ENCODE measurements around the gene ADO. TPM values are rescaled to one million over a fixed set of nuclear protein-coding genes. Genes with fewer than 3 reads are reported as not detected.

The ADO gene
- total and polyA plus RNA-seq, 2 donors (not counting 3 experiments of a cell fraction or from before 2014, with no cell fraction given), result 6.5 to 14.5 TPM

DNA sequence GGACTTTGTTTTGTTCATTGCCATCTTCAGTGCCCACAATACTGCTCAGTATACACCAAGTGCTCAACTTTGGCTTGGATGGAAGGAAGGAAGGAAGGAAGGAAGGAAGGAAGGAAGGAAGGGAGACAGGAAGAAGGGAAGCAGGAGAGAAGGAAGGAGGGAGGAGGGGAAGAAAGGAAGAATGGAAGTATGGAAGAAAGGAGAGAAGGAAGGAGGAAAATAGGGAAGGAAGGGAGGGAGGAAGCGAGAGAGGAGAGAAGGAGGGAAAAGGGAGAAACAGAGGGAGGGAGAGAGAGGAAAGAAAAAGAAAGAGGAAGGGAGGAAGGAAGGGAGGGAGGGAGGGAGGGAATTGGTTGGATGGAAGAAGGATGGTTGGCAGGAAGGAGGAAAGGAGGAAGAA is 49.6 kb upstream of the ADO start:
- Histone ChIP-seq H4K20me1 (replicated peaks; ENCODE audit: control insufficient read depth, extremely low read depth, insufficient read depth, low read length) (no peaks in the 10 kb centered on the region), H3K9ac (replicated peaks; ENCODE audit: extremely low read depth, insufficient read depth, low read length) (no peak overlapping the region), H3K4me2 (ENCODE audit: insufficient read depth, low read length) (no peak overlapping the region), H3K79me2 (ENCODE audit: control insufficient read depth, insufficient read depth, low read length) (no peaks in the 10 kb centered on the region), H3K27me3 (ENCODE audit: control insufficient read depth in 2 of 2, insufficient read depth in 2 of 2, low read length in 2 of 2) (peaks cover 0 to 14% of the 10 kb centered on the region in 2 experiments), H3K4me1 (ENCODE audit: control insufficient read depth, extremely low read depth, insufficient read depth, low read length) (peaks cover 2% of the 10 kb centered on the region), H3K4me3 (replicated peaks in 1 of 3; ENCODE audit: insufficient read depth in 1 of 3, low read depth in 1 of 3, low read length in 3 of 3) (no peak overlapping the region), H2AFZ (ENCODE audit: low read depth, low read length) (no peak overlapping the region), H3K27ac (ENCODE audit: insufficient read depth, low read depth, low read length) (no peak overlapping the region), H3K9me1 (replicated peaks; ENCODE audit: control insufficient read depth, extremely low read depth, insufficient read depth, low read length) (no peaks in the 10 kb centered on the region), H3K9me3 (replicated peaks; ENCODE audit: control insufficient read depth, insufficient read depth, low read length) (no peaks in the 10 kb centered on the region), H3K36me3 (ENCODE audit: control insufficient read depth in 2 of 2, extremely low read depth in 1 of 2, insufficient read depth in 2 of 2, low read length in 2 of 2) (no peaks in the 10 kb centered on the region)
- FAIRE-seq, result no peak
- dilution Hi-C loops (cut with MboI; ENCODE audit: extremely low pct_ligation_motif_present, low sequenced_read_pairs), result no loop called here
- POLR2A ChIA-PET, result no interaction called here
- no TSS peak for BruUV-seq (replicated peaks)
- intact Hi-C loops (cut with micrococcal nuclease), result no loop called here
- TF ChIP-seq, protein P1, sequence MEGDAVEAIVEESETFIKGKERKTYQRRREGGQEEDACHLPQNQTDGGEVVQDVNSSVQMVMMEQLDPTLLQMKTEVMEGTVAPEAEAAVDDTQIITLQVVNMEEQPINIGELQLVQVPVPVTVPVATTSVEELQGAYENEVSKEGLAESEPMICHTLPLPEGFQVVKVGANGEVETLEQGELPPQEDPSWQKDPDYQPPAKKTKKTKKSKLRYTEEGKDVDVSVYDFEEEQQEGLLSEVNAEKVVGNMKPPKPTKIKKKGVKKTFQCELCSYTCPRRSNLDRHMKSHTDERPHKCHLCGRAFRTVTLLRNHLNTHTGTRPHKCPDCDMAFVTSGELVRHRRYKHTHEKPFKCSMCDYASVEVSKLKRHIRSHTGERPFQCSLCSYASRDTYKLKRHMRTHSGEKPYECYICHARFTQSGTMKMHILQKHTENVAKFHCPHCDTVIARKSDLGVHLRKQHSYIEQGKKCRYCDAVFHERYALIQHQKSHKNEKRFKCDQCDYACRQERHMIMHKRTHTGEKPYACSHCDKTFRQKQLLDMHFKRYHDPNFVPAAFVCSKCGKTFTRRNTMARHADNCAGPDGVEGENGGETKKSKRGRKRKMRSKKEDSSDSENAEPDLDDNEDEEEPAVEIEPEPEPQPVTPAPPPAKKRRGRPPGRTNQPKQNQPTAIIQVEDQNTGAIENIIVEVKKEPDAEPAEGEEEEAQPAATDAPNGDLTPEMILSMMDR (IDR thresholded peaks at IDR 0.05; ENCODE audit: extremely low read depth in 1 of 2, insufficient read depth in 1 of 2, low read depth in 1 of 2, low read length in 2 of 2), result no peak
- TF ChIP-seq, protein P2, sequence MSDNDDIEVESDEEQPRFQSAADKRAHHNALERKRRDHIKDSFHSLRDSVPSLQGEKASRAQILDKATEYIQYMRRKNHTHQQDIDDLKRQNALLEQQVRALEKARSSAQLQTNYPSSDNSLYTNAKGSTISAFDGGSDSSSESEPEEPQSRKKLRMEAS (IDR thresholded peaks at IDR 0.05; ENCODE audit: insufficient read depth, insufficient read length), result no peak
- no peak for TF ChIP-seq GATA2 (IDR thresholded peaks at IDR 0.05; ENCODE audit: insufficient read depth, insufficient read length, low read depth, low read length)
- TF ChIP-seq EZH2 (IDR thresholded peaks at IDR 0.05; ENCODE audit: borderline replicate concordance, low read depth, low read length, severe bottlenecking), result no peak
- no peak for TF ChIP-seq POLR2A (IDR thresholded peaks at IDR 0.05; ENCODE audit: low read depth, low read length)
- TF ChIP-seq MYC (IDR thresholded peaks at IDR 0.05; ENCODE audit: low read depth, low read length), result no peak
- no peak for TF ChIP-seq POLR2AphosphoS5 (IDR thresholded peaks at IDR 0.05; ENCODE audit: insufficient read depth, low read depth, low read length)
- TF ChIP-seq FOS (IDR thresholded peaks at IDR 0.05; ENCODE audit: borderline replicate concordance, insufficient read depth, low read length), result no peak
- TF ChIP-seq JUN (IDR thresholded peaks at IDR 0.05; ENCODE audit: borderline replicate concordance, insufficient read depth, insufficient read length, low read depth), result no peak
- DNase-seq (ENCODE audit: low read depth, low spot score), result no peak
- CTCF ChIA-PET, result no interaction called here
